GM23338 (cell line): ENCODE results near the gene USP20. TPM values are rescaled to one million over a fixed set of nuclear protein-coding genes. Genes with fewer than 3 reads are reported as not detected.

Source experiments
- ATAC-seq: fragments of 200-7000 bp; cut with Tn5 transposase; 3 replicates; pipeline ENCODE4 v1.9.1; 2020
- DNase-seq: peaks from one replicate; pipeline ENCODE4 v3.0.0-alpha.2; 2015; ENCODE audit warnings: low spot score
- H2AFZ ChIP-seq: fragments of 200-600 bp; sonication (generic); 2 replicates; pipeline ENCODE4 v1.8.0; 2016; ENCODE audit warnings: antibody characterized with exemption, mild to moderate bottlenecking, moderate library complexity
- H3F3A ChIP-seq: fragments of 200-600 bp; sonication (generic); replicated peaks from 2 replicates; pipeline ENCODE4 v1.8.0; 2017; ENCODE audit warnings: antibody characterized with exemption, mixed run types, low read depth
- H3K27ac ChIP-seq: fragments of 200-600 bp; sonication (generic); 2 replicates; pipeline ENCODE4 v1.6.1; 2016; ENCODE audit warnings: low read depth
- H3K27me3 ChIP-seq: fragments of 200-600 bp; sonication (generic); 2 replicates; pipeline ENCODE4 v1.8.0; 2016; ENCODE audit warnings: mild to moderate bottlenecking, mixed run types, moderate library complexity; ENCODE audit not compliant: insufficient read depth
- H3K36me3 ChIP-seq: fragments of 200-600 bp; sonication (generic); 2 replicates; pipeline ENCODE4 v1.8.0; 2016; ENCODE audit warnings: mild to moderate bottlenecking; ENCODE audit not compliant: insufficient read depth
- H3K4me1 ChIP-seq: fragments of 200-600 bp; sonication (generic); 2 replicates; pipeline ENCODE4 v1.8.0; 2016; ENCODE audit warnings: mild to moderate bottlenecking, moderate library complexity; ENCODE audit not compliant: insufficient read depth
- H3K4me2 ChIP-seq: fragments of 200-600 bp; sonication (generic); 2 replicates; pipeline ENCODE4 v1.7.1; 2017; ENCODE audit warnings: mixed run types
- H3K4me3 ChIP-seq: fragments of 200-600 bp; sonication (generic); 2 replicates; pipeline ENCODE4 v1.6.1; 2016; ENCODE audit warnings: mixed run types
- H3K79me2 ChIP-seq: fragments of 200-600 bp; sonication (generic); replicated peaks from 2 replicates; pipeline ENCODE4 v1.8.0; 2017; ENCODE audit warnings: mild to moderate bottlenecking; ENCODE audit not compliant: insufficient read depth
- H3K9me2 ChIP-seq: fragments of 200-600 bp; sonication (generic); 2 replicates; pipeline ENCODE4 v1.8.0; 2017; ENCODE audit not compliant: insufficient read depth
- H4K20me1 ChIP-seq: fragments of 200-600 bp; sonication (generic); replicated peaks from 2 replicates; pipeline ENCODE4 v1.8.0; 2017; ENCODE audit warnings: mild to moderate bottlenecking; ENCODE audit not compliant: insufficient read depth
- H3K27ac Mint-ChIP-seq: 2 replicates; pipeline ENCODE4 v1.8.0; 2020; ENCODE audit warnings: inconsistent platforms, mild to moderate bottlenecking, moderate library complexity, mixed read lengths
- H3K27me3 Mint-ChIP-seq: 3 replicates; pipeline ENCODE4 v1.8.0; 2022; ENCODE audit warnings: low read depth, mild to moderate bottlenecking, moderate library complexity, mixed read lengths, inconsistent platforms; ENCODE audit not compliant: insufficient read depth, poor library complexity
- H3K36me3 Mint-ChIP-seq: 3 replicates; pipeline ENCODE4 v1.8.0; 2021; ENCODE audit warnings: low read depth, mild to moderate bottlenecking, inconsistent platforms, moderate library complexity, mixed read lengths
- H3K4me1 Mint-ChIP-seq: 3 replicates; pipeline ENCODE4 v1.8.0; 2020; ENCODE audit warnings: mild to moderate bottlenecking, inconsistent platforms, mixed read lengths
- H3K4me3 Mint-ChIP-seq: 3 replicates; pipeline ENCODE4 v1.8.0; 2021; ENCODE audit warnings: moderate library complexity, mild to moderate bottlenecking, inconsistent platforms, mixed read lengths
- H3K9me3 Mint-ChIP-seq: 3 replicates; pipeline ENCODE4 v1.8.0; 2020; ENCODE audit warnings: moderate library complexity, mild to moderate bottlenecking, inconsistent platforms, mixed read lengths
- CREB1 ChIP-seq: fragments of 250-450 bp; sonication (Bioruptor Pico); IDR thresholded peaks from 2 replicates; pipeline ENCODE4 v1.5.0; 2020; ENCODE audit warnings: low read depth, mild to moderate bottlenecking, moderate library complexity
- CTCF ChIP-seq, 2 experiments: fragments of 200-600 bp in 1 of 2; sonication (generic) in 1 of 2; conservative IDR thresholded peaks; 2 replicates each; pipeline versions ENCODE4 v1.5.1 to v1.6.1; 2016 to 2017; ENCODE audit warnings: antibody characterized with exemption in 2 of 2, low read depth in 2 of 2, mild to moderate bottlenecking in 2 of 2, moderate library complexity in 1 of 2
- ETS1 ChIP-seq: IDR thresholded peaks from 2 replicates; pipeline ENCODE4 v1.6.1; 2016; ENCODE audit warnings: antibody characterized with exemption
- EZH2phosphoT487 ChIP-seq: fragments of 200-600 bp; sonication (generic); IDR thresholded peaks from one replicate; pipeline ENCODE4 v1.8.1; 2018; ENCODE audit warnings: antibody characterized with exemption; ENCODE audit not compliant: unreplicated experiment
- JUNB ChIP-seq: IDR thresholded peaks from one replicate; pipeline ENCODE4 v1.6.1; 2016; ENCODE audit warnings: antibody characterized with exemption; ENCODE audit not compliant: unreplicated experiment
- NANOG ChIP-seq: IDR thresholded peaks from 2 replicates; pipeline ENCODE4 v1.6.1; 2016; ENCODE audit warnings: antibody characterized with exemption, borderline replicate concordance
- STAT1 ChIP-seq: IDR thresholded peaks from one replicate; pipeline ENCODE4 v1.6.1; 2016; ENCODE audit warnings: antibody characterized with exemption; ENCODE audit not compliant: unreplicated experiment
- polyA plus RNA-seq: library from polyadenylated mRNA; unstranded; fragments of >200 nt; fragmentation: Nextera tagmentation; extraction: Ambion mirVana; gene quantifications from 2 replicates; pipeline ENCODE4 v1.2.1, GENCODE V29; 2016
- total RNA-seq: library from RNA; depleted of rRNA; stranded (reverse); fragments of >200 nt; shearing (Covaris generic); gene quantifications from 2 replicates; pipeline ENCODE4 v1.2.3, GENCODE V29; 2014

Gene USP20
- total and polyA plus RNA-seq, 2 experiments from 2014 or later, result 10.4 to 13.0 TPM

- Histone ChIP-seq H3K9me2 (no peaks in the 10 kb centered on the region), H2AFZ (no peak overlapping the region), H3K27me3 (no peaks in the 10 kb centered on the region), H3K4me3 (no peak overlapping the region), H3K27ac (no peak overlapping the region), H3K4me2 (no peak overlapping the region), H3F3A (no peaks in the 10 kb centered on the region), H4K20me1 (no peaks in the 10 kb centered on the region), H3K79me2 (no peaks in the 10 kb centered on the region), H3K36me3 (peaks cover 4% of the 10 kb centered on the region), H3K4me1 (no peaks in the 10 kb centered on the region)
- H3K36me3 Mint-ChIP-seq, result peaks cover 46% of the 10 kb centered on the region
- no peak for ATAC-seq
- no peaks in the 10 kb centered on the region for H3K9me3 Mint-ChIP-seq
- H3K27ac Mint-ChIP-seq, result 0 out of 2 replicates have a peak overlapping the region, but pooled peaks have one; percentile 3
- no peak for DNase-seq
- TF ChIP-seq NANOG (no peak), CREB1 (CRISPR knock-in tag) (no peak), STAT1 (no peak), CTCF (conservative IDR thresholded peaks at IDR 0.05; ENCODE audit: low read depth in 2 of 2) (no peak), JUNB (no peak), ETS1 (no peak), EZH2phosphoT487 (no peak)
- H3K27me3 Mint-ChIP-seq, result peaks cover 11% of the 10 kb centered on the region
- no peak overlapping the region for H3K4me3 Mint-ChIP-seq
- H3K4me1 Mint-ChIP-seq, result peaks cover 2% of the 10 kb centered on the region; the same call in 2 of the 3 replicates
Observed at GRCh38 chr9:129897263-129897662, 62.0 kb downstream of the USP20 start.

GRCh38 chr9:129898185-129898584, 62.9 kb downstream of the USP20 start:
- H3F3A ChIP-seq, result no peaks in the 10 kb centered on the region
- peak; percentile 44 for DNase-seq
- H3K4me3 Mint-ChIP-seq, result no peak overlapping the region
- H2AFZ ChIP-seq, result no peak overlapping the region
- H3K27ac Mint-ChIP-seq, result no peak overlapping the region
- H3K27me3 ChIP-seq, result no peaks in the 10 kb centered on the region
- H3K27ac ChIP-seq, result no peak overlapping the region
- H3K27me3 Mint-ChIP-seq, result peaks cover 13% of the 10 kb centered on the region
- H3K9me3 Mint-ChIP-seq, result no peaks in the 10 kb centered on the region
- no peaks in the 10 kb centered on the region for H3K9me2 ChIP-seq
- H3K4me1 Mint-ChIP-seq, result no peaks in the 10 kb centered on the region
- H4K20me1 ChIP-seq, result no peaks in the 10 kb centered on the region
- no peaks in the 10 kb centered on the region for H3K79me2 ChIP-seq
- no peak overlapping the region for H3K4me2 ChIP-seq
- peaks cover 4% of the 10 kb centered on the region for H3K36me3 ChIP-seq
- peak; percentile 61; the same call in 2 of the 3 replicates for ATAC-seq
- no peaks in the 10 kb centered on the region for H3K4me1 ChIP-seq
- H3K36me3 Mint-ChIP-seq, result peaks cover 46% of the 10 kb centered on the region
- TF ChIP-seq JUNB (no peak), CTCF (conservative IDR thresholded peaks at IDR 0.05; ENCODE audit: low read depth in 2 of 2) (peak; percentile 21 to 38; a peak in 3 of 4 replicates)
- H3K4me3 ChIP-seq, result no peak overlapping the region
